SU-DHL-6 (cell line): ENCODE measurements around the gene EEIG2.

Experiments
- H2AFZ ChIP-seq: fragments of 200-600 bp; sonication (generic); 2 replicates; pipeline ENCODE4 v1.6.1; 2014; ENCODE audit warnings: low read depth, mild to moderate bottlenecking, moderate library complexity, mixed read lengths, antibody characterized with exemption, low read length; ENCODE audit not compliant: severe bottlenecking
- H3F3A ChIP-seq: fragments of 200-600 bp; shearing (Covaris generic); 2 replicates; pipeline ENCODE4 v1.6.0; 2016; ENCODE audit warnings: antibody characterized with exemption, mild to moderate bottlenecking; ENCODE audit not compliant: insufficient read depth
- H3K27ac ChIP-seq: fragments of 200-600 bp; sonication (generic); 2 replicates; pipeline ENCODE4 v1.5.1; 2016; ENCODE audit warnings: low read depth, mild to moderate bottlenecking, low read length, moderate library complexity, mixed read lengths
- H3K27me3 ChIP-seq: fragments of 200-600 bp; sonication (generic), shearing (Covaris generic); 2 replicates; pipeline ENCODE4 v1.6.0; 2014; ENCODE audit warnings: mild to moderate bottlenecking, low read length
- H3K36me3 ChIP-seq: fragments of 200-600 bp; sonication (generic); 2 replicates; pipeline ENCODE4 v1.6.1; 2014; ENCODE audit warnings: mild to moderate bottlenecking, low read length, mixed read lengths
- H3K4me2 ChIP-seq: fragments of 300-600, 200-600 bp; shearing (Covaris generic), sonication (generic); 2 replicates; pipeline ENCODE4 v1.6.0; 2014; ENCODE audit warnings: low read length, low read depth, mild to moderate bottlenecking; ENCODE audit not compliant: poor library complexity, severe bottlenecking
- H3K4me3 ChIP-seq: fragments of 200-600 bp; sonication (generic); 2 replicates; pipeline ENCODE4 v1.5.1; 2014; ENCODE audit warnings: antibody characterized with exemption, low read length, mild to moderate bottlenecking, mixed read lengths; ENCODE audit not compliant: insufficient read depth, poor library complexity, severe bottlenecking
- H3K79me2 ChIP-seq: fragments of 200-600 bp; sonication (generic); 2 replicates; pipeline ENCODE4 v1.6.1; 2014; ENCODE audit warnings: mild to moderate bottlenecking, low read length, moderate library complexity; ENCODE audit not compliant: insufficient read depth
- H3K9ac ChIP-seq: fragments of 200-600 bp; sonication (generic); 2 replicates; pipeline ENCODE4 v1.7.0; 2014; ENCODE audit warnings: mild to moderate bottlenecking, low read length
- H3K9me2 ChIP-seq: fragments of 200-600 bp; sonication (generic); replicated peaks from 2 replicates; pipeline ENCODE4 v1.6.1; 2014; ENCODE audit warnings: low read length; ENCODE audit not compliant: insufficient read depth
- H3K9me3 ChIP-seq: fragments of 200-600 bp; sonication (generic); 2 replicates; pipeline ENCODE4 v1.6.1; 2014; ENCODE audit warnings: low read length, mixed read lengths; ENCODE audit not compliant: insufficient read depth
- H4K20me1 ChIP-seq: fragments of 200-600 bp; sonication (generic); 2 replicates; pipeline ENCODE4 v1.6.1; 2014; ENCODE audit warnings: low read depth, mild to moderate bottlenecking, antibody characterized with exemption, low read length, moderate library complexity, mixed read lengths
- EZH2phosphoT487 ChIP-seq: fragments of 200-600 bp; sonication (generic), shearing (Covaris generic); conservative IDR thresholded peaks from 2 replicates; pipeline ENCODE4 v1.6.1; 2018; ENCODE audit warnings: mild to moderate bottlenecking, antibody characterized with exemption, low read length, moderate library complexity, mixed read lengths
- TF ChIP-seq, protein P1 (sequence below): fragments of 200-600 bp; sonication (generic); IDR thresholded peaks from one replicate; pipeline ENCODE4 v1.5.1; 2017; ENCODE audit warnings: antibody characterized with exemption, mild to moderate bottlenecking, low read length, moderate library complexity; ENCODE audit not compliant: insufficient read depth, poor library complexity, severe bottlenecking

The EEIG2 gene

DNA sequence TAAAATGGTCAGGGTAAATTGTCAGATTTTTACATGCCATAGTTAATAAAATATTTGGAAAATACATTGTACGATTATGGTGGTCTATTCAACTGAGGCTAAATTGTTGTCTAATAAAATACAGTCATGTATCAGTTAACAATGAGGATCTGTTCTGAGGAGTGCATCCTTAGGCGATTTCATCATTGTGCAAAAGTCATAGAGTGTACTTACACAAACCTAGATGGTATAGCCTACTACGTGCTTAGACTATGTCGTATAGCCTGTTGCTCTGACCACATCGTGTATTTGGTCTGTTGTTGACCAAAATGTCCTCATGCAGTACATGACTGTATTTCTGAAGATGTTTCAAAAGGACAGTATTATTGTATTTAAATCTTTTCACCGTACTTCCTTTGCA, 5.2 kb downstream of the EEIG2 start:
- H3K36me3 ChIP-seq: no peaks in the 10 kb centered on the region
- H3K4me3 ChIP-seq: no peak overlapping the region
- no peaks in the 10 kb centered on the region for H3K9me3 ChIP-seq
- no peak overlapping the region for H3K27ac ChIP-seq
- no peaks in the 10 kb centered on the region for H3K27me3 ChIP-seq
- H4K20me1 ChIP-seq: no peaks in the 10 kb centered on the region
- H3K9ac ChIP-seq: no peak overlapping the region
- H3K4me2 ChIP-seq: no peak overlapping the region
- TF ChIP-seq, protein P1, sequence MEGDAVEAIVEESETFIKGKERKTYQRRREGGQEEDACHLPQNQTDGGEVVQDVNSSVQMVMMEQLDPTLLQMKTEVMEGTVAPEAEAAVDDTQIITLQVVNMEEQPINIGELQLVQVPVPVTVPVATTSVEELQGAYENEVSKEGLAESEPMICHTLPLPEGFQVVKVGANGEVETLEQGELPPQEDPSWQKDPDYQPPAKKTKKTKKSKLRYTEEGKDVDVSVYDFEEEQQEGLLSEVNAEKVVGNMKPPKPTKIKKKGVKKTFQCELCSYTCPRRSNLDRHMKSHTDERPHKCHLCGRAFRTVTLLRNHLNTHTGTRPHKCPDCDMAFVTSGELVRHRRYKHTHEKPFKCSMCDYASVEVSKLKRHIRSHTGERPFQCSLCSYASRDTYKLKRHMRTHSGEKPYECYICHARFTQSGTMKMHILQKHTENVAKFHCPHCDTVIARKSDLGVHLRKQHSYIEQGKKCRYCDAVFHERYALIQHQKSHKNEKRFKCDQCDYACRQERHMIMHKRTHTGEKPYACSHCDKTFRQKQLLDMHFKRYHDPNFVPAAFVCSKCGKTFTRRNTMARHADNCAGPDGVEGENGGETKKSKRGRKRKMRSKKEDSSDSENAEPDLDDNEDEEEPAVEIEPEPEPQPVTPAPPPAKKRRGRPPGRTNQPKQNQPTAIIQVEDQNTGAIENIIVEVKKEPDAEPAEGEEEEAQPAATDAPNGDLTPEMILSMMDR: no peak
- TF ChIP-seq EZH2phosphoT487: no peak
- H2AFZ ChIP-seq: no peak overlapping the region
- no peaks in the 10 kb centered on the region for H3K9me2 ChIP-seq
- peaks cover 11% of the 10 kb centered on the region for H3F3A ChIP-seq
- no peaks in the 10 kb centered on the region for H3K79me2 ChIP-seq

DNA sequence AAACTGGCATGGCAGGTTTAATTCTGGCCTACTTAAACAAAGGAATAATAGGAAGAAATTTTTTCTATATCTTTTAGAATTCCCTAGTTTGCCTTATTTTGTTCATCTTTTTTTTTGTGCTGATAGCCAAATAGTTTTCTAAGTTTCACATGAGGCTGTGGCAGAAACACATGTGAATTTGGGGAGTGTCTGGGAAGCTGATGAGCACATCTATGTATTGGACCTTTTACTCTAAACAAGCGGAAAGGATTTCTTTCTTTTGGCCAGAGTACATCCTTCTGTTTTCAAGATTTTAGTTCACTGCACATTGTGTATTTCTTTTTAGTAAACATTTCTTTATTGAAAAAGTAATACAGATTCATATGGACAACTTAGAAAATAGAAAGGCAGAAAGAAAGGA, 5.6 kb downstream of the EEIG2 start:
- H3K36me3 ChIP-seq: no peaks in the 10 kb centered on the region
- no peaks in the 10 kb centered on the region for H3K27me3 ChIP-seq
- no peak overlapping the region for H3K4me2 ChIP-seq
- no peak overlapping the region for H3K27ac ChIP-seq
- H3F3A ChIP-seq: peaks cover 11% of the 10 kb centered on the region
- no peak overlapping the region for H3K4me3 ChIP-seq
- no peaks in the 10 kb centered on the region for H3K9me2 ChIP-seq
- no peak overlapping the region for H2AFZ ChIP-seq
- no peaks in the 10 kb centered on the region for H3K79me2 ChIP-seq
- no peaks in the 10 kb centered on the region for H4K20me1 ChIP-seq
- no peak overlapping the region for H3K9ac ChIP-seq
- H3K9me3 ChIP-seq: no peaks in the 10 kb centered on the region
- TF ChIP-seq, protein P1: no peak
- TF ChIP-seq EZH2phosphoT487: no peak

DNA sequence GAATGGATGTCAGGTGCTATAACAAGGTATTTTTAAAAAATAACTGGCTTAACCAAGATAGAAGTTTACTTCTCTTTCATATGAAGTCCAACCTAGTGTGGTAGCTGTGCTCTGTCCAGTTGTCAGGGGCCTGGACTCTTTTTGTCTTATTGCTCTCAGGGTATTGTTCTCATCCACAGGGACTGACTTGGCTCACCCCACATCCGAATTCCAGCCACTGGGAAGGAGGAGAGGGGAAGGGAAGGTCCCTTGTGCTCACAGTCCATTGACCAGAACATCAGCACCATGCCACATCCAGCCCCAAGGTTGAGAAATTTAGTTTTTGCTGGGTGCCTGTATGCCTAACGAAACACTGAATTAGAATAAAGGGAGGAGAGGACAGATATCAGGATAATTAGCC, 8.7 kb downstream of the EEIG2 start:
- Histone ChIP-seq H3K27ac (no peak overlapping the region), H3F3A (no peaks in the 10 kb centered on the region), H3K27me3 (no peaks in the 10 kb centered on the region), H4K20me1 (no peaks in the 10 kb centered on the region), H3K9me2 (no peaks in the 10 kb centered on the region), H3K4me2 (no peak overlapping the region), H3K36me3 (no peaks in the 10 kb centered on the region), H3K9ac (no peak overlapping the region), H3K4me3 (no peak overlapping the region), H2AFZ (no peak overlapping the region), H3K9me3 (no peaks in the 10 kb centered on the region), H3K79me2 (no peaks in the 10 kb centered on the region)
- TF ChIP-seq, protein P1: no peak
- no peak for TF ChIP-seq EZH2phosphoT487
